Prostate gland (tissue), 2 donors: ENCODE measurements around the gene EPHB2. TPM values are rescaled to one million over a fixed set of nuclear protein-coding genes. Genes with fewer than 3 reads are reported as not detected.

Experiments
- DNase-seq: peaks from one replicate; pipeline ENCODE4 v3.0.0-alpha.2; 2019; ENCODE audit warnings: low spot score
- H3K27ac ChIP-seq, 2 donors: fragments of 200-600 bp; sonication (generic); 2 replicates each; pipeline ENCODE4 v1.5.1; 2017 to 2019
- H3K27me3 ChIP-seq: fragments of 200-600 bp; sonication (generic); replicated peaks from 2 replicates; pipeline ENCODE4 v1.5.1; 2019; ENCODE audit not compliant: insufficient read depth
- H3K36me3 ChIP-seq, 2 donors: fragments of 200-600 bp; sonication (generic); 1 replicate in 1 of 2; 2 replicates in 1 of 2; pipeline versions ENCODE4 v1.5.1 to v1.8.1; 2017 to 2019
- H3K4me1 ChIP-seq: fragments of 200-600 bp; sonication (generic); replicated peaks from 2 replicates; pipeline ENCODE4 v1.5.1; 2019
- H3K4me3 ChIP-seq, 2 donors: fragments of 200-600 bp; sonication (generic); 2 replicates each; pipeline ENCODE4 v1.5.1; 2017 to 2019
- H3K9me3 ChIP-seq: fragments of 200-600 bp; sonication (generic); 2 replicates; pipeline ENCODE4 v1.5.1; 2017
- POLR2A ChIP-seq: fragments of 450-650 bp; IDR thresholded peaks from one replicate; pipeline ENCODE4 v1.6.1; 2016; ENCODE audit warnings: antibody characterized with exemption, mild to moderate bottlenecking
- POLR2AphosphoS5 ChIP-seq: sonication (generic); formaldehyde crosslinking; IDR thresholded peaks from one replicate; pipeline ENCODE4 v1.6.1; 2017; ENCODE audit warnings: antibody characterized with exemption
- WGBS: methylation state at CpG from one replicate; pipeline ENCODE4 v1.1.5; 2018; 5-methylcytosine and 5-hydroxymethylcytosine counted together
- intact Hi-C: fragments of 100-400 bp; cut with DNase I; formaldehyde crosslinking; loops from one replicate; pipeline ENCODE4 v1.14.2; 2022
- total RNA-seq, 2 donors: library from RNA; depleted of rRNA; stranded (reverse); fragments of >200 nt; gene quantifications; one replicate each; pipeline ENCODE4 v1.1.0, GENCODE V29; 2016
- TF ChIP-seq, protein P1 (sequence below), 4 experiments: fragments of 200-600 bp in 2 of 4; fragments of 450-650 bp in 2 of 4; sonication (generic) in 2 of 4; IDR thresholded peaks; 1 replicate in 3 of 4; 2 replicates in 1 of 4; pipeline ENCODE4 v1.5.1; 2016 to 2019; ENCODE audit warnings: antibody characterized with exemption in 4 of 4, mild to moderate bottlenecking in 2 of 4, moderate library complexity in 2 of 4

EPHB2 gene
- total RNA-seq, 2 donors from 2014 or later: 6.4 to 7.4 TPM

DNA sequence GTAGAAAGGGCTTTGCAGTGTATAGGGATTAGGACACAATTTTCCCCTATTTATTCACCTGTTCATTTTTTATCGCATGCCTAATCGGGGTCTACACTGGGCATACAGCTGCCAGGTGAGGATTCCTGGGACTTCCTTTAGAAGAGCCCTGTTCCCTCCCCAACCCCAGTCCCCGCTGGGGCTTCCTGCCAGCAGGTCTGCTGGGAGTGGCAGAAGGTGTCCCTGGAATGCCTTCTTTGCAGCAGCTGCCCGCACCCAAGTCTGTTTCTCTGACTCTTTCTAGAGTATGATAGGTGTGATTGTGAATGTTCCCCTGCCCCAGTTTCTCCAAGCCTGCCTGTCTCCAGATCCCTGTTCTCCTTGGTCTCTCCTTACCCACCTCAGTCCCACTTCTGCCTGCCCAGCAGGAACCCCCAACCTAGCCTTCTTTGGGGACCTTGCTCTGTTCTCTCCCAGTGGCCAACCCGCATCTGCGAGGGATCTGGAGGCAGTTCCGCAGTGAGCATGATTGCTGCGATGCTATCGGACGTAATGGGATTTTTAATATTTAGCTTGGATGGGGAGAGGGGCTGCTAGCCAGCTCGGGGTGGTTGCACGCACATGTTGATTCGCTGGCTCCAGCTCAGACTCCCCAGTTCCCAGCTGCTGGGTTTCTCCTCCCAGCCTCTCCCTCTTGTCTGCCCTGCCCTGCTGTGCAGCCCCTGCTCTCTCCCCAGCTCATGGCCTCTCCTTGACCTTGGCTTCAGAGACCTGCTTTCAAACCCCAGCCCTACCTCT, 79.8 kb downstream of the EPHB2 start:
- Histone ChIP-seq H3K27ac (no peak overlapping the region), H3K4me1 (peaks cover 7% of the 10 kb centered on the region), H3K27me3 (no peaks in the 10 kb centered on the region), H3K36me3 (no peaks in the 10 kb centered on the region), H3K9me3 (no peaks in the 10 kb centered on the region), H3K4me3 (no peak overlapping the region)
- no peak for DNase-seq
- WGBS: 19% methylated on average over 13 of the region's 13 CpGs
- TF ChIP-seq, protein P1, sequence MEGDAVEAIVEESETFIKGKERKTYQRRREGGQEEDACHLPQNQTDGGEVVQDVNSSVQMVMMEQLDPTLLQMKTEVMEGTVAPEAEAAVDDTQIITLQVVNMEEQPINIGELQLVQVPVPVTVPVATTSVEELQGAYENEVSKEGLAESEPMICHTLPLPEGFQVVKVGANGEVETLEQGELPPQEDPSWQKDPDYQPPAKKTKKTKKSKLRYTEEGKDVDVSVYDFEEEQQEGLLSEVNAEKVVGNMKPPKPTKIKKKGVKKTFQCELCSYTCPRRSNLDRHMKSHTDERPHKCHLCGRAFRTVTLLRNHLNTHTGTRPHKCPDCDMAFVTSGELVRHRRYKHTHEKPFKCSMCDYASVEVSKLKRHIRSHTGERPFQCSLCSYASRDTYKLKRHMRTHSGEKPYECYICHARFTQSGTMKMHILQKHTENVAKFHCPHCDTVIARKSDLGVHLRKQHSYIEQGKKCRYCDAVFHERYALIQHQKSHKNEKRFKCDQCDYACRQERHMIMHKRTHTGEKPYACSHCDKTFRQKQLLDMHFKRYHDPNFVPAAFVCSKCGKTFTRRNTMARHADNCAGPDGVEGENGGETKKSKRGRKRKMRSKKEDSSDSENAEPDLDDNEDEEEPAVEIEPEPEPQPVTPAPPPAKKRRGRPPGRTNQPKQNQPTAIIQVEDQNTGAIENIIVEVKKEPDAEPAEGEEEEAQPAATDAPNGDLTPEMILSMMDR (IDR thresholded peaks at IDR 0.05): no peak
- TF ChIP-seq POLR2AphosphoS5 (no peak), POLR2A (no peak)
- intact Hi-C loops: no loop called here

DNA sequence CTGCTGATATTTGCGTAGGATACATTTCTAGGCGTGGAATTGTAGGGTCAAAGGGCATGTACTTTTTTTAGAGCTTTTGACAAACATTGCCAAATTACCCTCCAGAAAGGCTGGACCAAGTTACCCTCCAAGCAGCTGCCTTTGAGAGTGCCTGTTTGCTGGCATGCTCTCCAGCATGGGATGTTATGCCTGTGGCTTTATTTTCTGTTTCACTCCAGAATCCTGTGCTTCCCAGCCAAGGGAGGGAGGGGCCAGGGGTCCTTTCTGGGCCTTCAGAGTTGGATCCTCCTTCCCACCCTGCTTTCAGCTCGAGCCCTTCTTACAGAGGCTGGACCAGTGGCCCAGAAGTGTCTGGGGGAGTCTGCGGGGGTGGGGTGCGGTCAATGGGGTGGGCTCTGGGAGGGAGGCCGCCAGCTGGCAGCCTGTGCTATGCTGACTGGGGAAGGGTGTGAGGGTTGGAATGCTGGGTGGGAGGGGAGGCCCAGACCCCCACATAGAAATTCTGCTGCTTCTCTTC, 81.2 kb downstream of the EPHB2 start:
- Histone ChIP-seq H3K27me3 (no peaks in the 10 kb centered on the region), H3K27ac (no peak overlapping the region), H3K9me3 (no peaks in the 10 kb centered on the region), H3K4me1 (peaks cover 7% of the 10 kb centered on the region), H3K4me3 (no peak overlapping the region), H3K36me3 (no peaks in the 10 kb centered on the region)
- DNase-seq: no peak
- WGBS: 84% methylated on average over 6 of the region's 6 CpGs
- no peak for TF ChIP-seq POLR2A
- TF ChIP-seq, protein P1 (IDR thresholded peaks at IDR 0.05): no peak
- no peak for TF ChIP-seq POLR2AphosphoS5
- intact Hi-C loops: no loop called here

DNA sequence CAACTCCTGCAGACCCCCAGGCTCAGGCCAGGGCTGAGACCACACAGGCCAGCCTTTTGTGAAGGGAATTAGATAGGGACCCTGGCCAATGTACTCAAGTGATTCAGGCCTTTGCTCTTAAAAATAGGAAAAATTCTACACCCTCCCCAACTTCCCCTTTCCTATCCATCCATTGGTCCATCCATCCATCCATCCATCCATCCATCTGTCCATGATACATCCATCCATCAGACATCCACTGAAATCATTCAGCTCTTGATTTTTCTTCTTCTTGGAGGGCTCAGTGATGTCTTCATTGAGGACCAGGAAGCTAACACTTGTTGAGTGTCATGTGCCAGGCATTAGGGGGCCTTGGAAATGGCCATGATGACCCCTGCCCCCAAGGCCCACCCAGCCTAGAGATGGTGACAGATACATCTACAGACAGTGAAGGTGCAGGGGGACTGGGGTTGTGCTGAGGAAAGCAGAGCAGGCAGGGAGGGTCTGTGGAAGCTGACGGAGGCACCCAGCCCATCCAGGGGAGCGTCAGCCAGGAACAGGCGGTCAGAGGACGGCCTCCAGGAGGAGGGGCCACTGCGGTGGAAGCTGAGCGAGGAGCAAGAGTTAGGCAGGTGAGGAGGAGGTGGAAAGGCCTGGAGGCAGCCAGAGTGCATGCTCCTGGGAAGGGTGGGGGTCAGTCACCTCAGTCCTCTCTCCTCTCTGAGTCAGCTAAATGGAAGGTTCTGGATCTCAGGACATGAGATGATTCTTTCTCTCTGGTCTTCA, 81.9 kb downstream of the EPHB2 start:
- intact Hi-C loops: no loop called here
- peaks cover 7% of the 10 kb centered on the region for H3K4me1 ChIP-seq
- TF ChIP-seq POLR2A (no peak), POLR2AphosphoS5 (no peak)
- TF ChIP-seq, protein P1 (IDR thresholded peaks at IDR 0.05): no peak
- WGBS: 70% methylated on average over 6 of the region's 6 CpGs
- no peak overlapping the region for H3K27ac ChIP-seq
- no peak for DNase-seq
- no peaks in the 10 kb centered on the region for H3K9me3 ChIP-seq
- H3K36me3 ChIP-seq: no peaks in the 10 kb centered on the region
- H3K4me3 ChIP-seq: no peak overlapping the region
- H3K27me3 ChIP-seq: no peaks in the 10 kb centered on the region

DNA sequence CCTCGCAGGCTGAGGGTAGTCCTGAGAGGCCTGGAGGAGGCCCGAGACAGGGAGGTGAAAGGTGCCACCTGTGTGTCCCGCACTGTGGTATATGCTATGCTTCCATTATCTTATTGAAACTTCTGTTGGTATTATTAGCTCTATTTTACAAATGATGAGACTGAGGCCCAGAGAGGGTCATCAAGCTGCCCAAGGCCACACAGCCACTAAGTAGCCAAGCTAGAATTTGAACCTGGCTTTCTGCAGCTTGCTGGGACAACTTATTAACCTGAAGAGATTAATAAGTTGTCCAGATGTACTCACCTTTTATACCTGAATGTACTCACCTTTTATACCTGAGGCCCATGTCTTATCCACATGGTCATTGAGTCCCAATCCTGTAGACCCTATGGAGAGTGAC, 83.0 kb downstream of the EPHB2 start:
- H3K27ac ChIP-seq: no peak overlapping the region
- H3K9me3 ChIP-seq: no peaks in the 10 kb centered on the region
- no peak overlapping the region for H3K4me3 ChIP-seq
- H3K4me1 ChIP-seq: peaks cover 7% of the 10 kb centered on the region
- 96% methylated on average over 3 of the region's 3 CpGs for WGBS
- no peaks in the 10 kb centered on the region for H3K27me3 ChIP-seq
- no peaks in the 10 kb centered on the region for H3K36me3 ChIP-seq
- intact Hi-C loops: no loop called here
- TF ChIP-seq, protein P1 (IDR thresholded peaks at IDR 0.05): no peak
- TF ChIP-seq POLR2A: no peak
- TF ChIP-seq POLR2AphosphoS5: no peak
- no peak for DNase-seq
